HEK293T (cell line): Measurements from ENCODE around the gene NDRG3.
"Not testable (repeated sequence)": the region's sequence is repeated elsewhere in the genome, so short reads cannot be mapped to it uniquely, and the experiment has no call there.

Source experiments
- CTCF ChIA-PET: fragments of 350-600 bp; formaldehyde crosslinking; extraction: SDS; loops from one replicate; lab custom pipeline; 2021; ENCODE audit warnings: antibody characterized with exemption, inconsistent platforms; lab: Yijun Ruan, JAX
- POLR2A ChIA-PET: fragments of 350-600 bp; formaldehyde crosslinking; extraction: SDS; loops from one replicate; lab custom pipeline; 2020; ENCODE audit warnings: antibody characterized with exemption, inconsistent platforms; lab: Yijun Ruan, JAX
- DNase-seq: peaks from one replicate; pipeline ENCODE4 v3.0.0; 2012; ENCODE audit warnings: mixed read lengths; ENCODE audit errors: extremely low spot score
- ARNT ChIP-seq: fragments of 450-650 bp; IDR thresholded peaks from 2 replicates; pipeline ENCODE4 v1.6.1; 2017; ENCODE audit warnings: mild to moderate bottlenecking
- BHLHE40 ChIP-seq: fragments of 450-650 bp; IDR thresholded peaks from 2 replicates; pipeline ENCODE4 v1.6.1; 2016; ENCODE audit warnings: mild to moderate bottlenecking, moderate library complexity, borderline replicate concordance
- CTBP1 ChIP-seq: fragments of 450-650 bp; IDR thresholded peaks from 2 replicates; pipeline ENCODE4 v1.6.1; 2016; ENCODE audit warnings: borderline replicate concordance
- ELF4 ChIP-seq: fragments of 450-650 bp; IDR thresholded peaks from 2 replicates; pipeline ENCODE4 v1.6.1; 2017; ENCODE audit warnings: antibody characterized with exemption
- FOXA1 ChIP-seq: fragments of 450-650 bp; IDR thresholded peaks from 2 replicates; pipeline ENCODE4 v1.6.1; 2016; ENCODE audit warnings: mild to moderate bottlenecking
- FOXK2 ChIP-seq: fragments of 450-650 bp; IDR thresholded peaks from 2 replicates; pipeline ENCODE4 v1.6.1; 2016; ENCODE audit warnings: mild to moderate bottlenecking
- FOXM1 ChIP-seq: fragments of 450-650 bp; IDR thresholded peaks from 2 replicates; pipeline ENCODE4 v1.6.1; 2017; ENCODE audit warnings: mild to moderate bottlenecking, borderline replicate concordance
- HDGF ChIP-seq: fragments of 450-650 bp; IDR thresholded peaks from 2 replicates; pipeline ENCODE4 v1.6.1; 2017; ENCODE audit warnings: antibody characterized with exemption, borderline replicate concordance
- L3MBTL2 ChIP-seq: fragments of 450-650 bp; conservative IDR thresholded peaks from 2 replicates; pipeline ENCODE4 v1.6.1; 2016; ENCODE audit warnings: mild to moderate bottlenecking
- LEF1 ChIP-seq: fragments of 450-650 bp; IDR thresholded peaks from 2 replicates; pipeline ENCODE4 v1.6.1; 2017; ENCODE audit warnings: mild to moderate bottlenecking, borderline replicate concordance
- NFRKB ChIP-seq: fragments of 450-650 bp; IDR thresholded peaks from 2 replicates; pipeline ENCODE4 v1.6.1; 2016; ENCODE audit warnings: mild to moderate bottlenecking, moderate library complexity
- SP1 ChIP-seq: fragments of 450-650 bp; IDR thresholded peaks from 2 replicates; pipeline ENCODE4 v1.6.1; 2017
- SUZ12 ChIP-seq: fragments of 450-650 bp; IDR thresholded peaks from 2 replicates; pipeline ENCODE4 v1.6.1; 2016; ENCODE audit warnings: mild to moderate bottlenecking
- TARDBP ChIP-seq: fragments of 450-650 bp; IDR thresholded peaks from 2 replicates; pipeline ENCODE4 v1.6.1; 2016
- ZNF384 ChIP-seq: fragments of 450-650 bp; IDR thresholded peaks from 2 replicates; pipeline ENCODE4 v1.6.1; 2016
- TF ChIP-seq, protein P1 (sequence below): fragments of 450-650 bp; IDR thresholded peaks from 2 replicates; pipeline ENCODE4 v1.6.1; 2016

Gene NDRG3

DNA sequence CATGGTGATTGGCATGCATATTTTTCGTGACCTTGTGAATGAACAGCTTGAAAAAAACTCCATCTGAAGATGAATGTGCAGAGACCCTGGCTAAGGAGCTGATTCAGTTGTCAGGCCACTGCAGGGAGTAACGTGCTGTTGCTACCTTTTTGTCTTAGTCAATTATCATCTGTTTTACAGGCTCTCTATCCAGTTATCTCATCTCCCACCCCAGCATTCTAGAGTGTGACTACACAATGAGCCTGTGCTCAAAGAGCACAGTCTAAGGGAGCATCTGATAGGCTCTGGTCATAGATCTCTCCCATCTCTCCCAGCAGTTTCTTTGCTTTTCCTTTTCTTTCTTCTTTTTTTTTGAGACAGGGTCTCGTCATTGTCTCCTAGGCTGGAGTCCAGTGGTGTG, 45.5 kb downstream of the NDRG3 start:
- ChIA-PET CTCF (no interaction called here), POLR2A (no interaction called here)
- TF ChIP-seq SUZ12 (no peak), ZNF384 (no peak), L3MBTL2 (no peak), BHLHE40 (no peak), FOXM1 (no peak), HDGF (no peak), ELF4 (no peak), ARNT (no peak)
- TF ChIP-seq, protein P1, sequence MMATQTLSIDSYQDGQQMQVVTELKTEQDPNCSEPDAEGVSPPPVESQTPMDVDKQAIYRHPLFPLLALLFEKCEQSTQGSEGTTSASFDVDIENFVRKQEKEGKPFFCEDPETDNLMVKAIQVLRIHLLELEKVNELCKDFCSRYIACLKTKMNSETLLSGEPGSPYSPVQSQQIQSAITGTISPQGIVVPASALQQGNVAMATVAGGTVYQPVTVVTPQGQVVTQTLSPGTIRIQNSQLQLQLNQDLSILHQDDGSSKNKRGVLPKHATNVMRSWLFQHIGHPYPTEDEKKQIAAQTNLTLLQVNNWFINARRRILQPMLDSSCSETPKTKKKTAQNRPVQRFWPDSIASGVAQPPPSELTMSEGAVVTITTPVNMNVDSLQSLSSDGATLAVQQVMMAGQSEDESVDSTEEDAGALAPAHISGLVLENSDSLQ, result no peak
- no peak for DNase-seq

DNA sequence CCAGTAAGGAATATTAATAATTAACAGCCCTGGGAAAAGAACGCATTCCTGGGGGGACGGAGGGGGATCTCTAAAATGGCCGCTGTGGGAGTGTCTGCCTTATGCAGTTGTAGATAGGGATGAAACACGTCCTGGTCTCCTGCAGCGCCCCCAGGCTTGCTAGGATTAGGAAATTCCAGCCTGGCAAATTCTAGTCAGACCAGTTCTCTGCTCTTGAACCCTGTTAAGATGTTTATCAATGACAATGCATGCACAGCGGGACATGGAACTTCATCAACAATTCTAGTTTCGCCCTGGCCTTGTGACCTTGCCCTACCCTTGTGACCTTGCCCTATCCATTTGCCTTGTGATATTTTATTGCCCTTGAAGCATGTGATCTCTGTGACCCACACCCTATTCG, 50.4 kb downstream of the NDRG3 start:
- CTCF ChIA-PET, POLR2A ChIA-PET, DNase-seq: not testable (repeated sequence)

DNA sequence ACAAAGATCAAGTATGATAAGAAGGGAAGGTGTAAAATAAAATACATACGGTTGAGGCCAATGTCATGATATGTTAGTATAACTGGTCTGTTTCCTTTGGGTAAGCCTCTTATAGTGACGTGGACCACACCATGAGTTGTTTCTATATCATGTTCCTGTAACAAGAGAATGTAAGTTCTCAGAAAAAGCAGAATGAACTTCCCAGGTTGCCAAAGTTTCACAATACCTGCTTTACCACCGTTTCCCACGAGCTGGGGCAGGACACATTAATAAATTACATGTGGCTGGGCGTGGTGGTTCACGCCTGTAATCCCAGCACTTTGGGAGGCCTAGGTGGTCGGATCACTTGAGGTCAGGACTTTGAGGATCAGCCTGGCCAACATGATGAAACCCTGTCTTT, 57.3 kb downstream of the NDRG3 start:
- TF ChIP-seq TARDBP, result no peak
- no peak for TF ChIP-seq ZNF384
- TF ChIP-seq SP1, result no peak
- TF ChIP-seq FOXM1, result no peak
- TF ChIP-seq L3MBTL2, result no peak
- no peak for DNase-seq
- ChIA-PET POLR2A (no interaction called here), CTCF (no interaction called here)

DNA sequence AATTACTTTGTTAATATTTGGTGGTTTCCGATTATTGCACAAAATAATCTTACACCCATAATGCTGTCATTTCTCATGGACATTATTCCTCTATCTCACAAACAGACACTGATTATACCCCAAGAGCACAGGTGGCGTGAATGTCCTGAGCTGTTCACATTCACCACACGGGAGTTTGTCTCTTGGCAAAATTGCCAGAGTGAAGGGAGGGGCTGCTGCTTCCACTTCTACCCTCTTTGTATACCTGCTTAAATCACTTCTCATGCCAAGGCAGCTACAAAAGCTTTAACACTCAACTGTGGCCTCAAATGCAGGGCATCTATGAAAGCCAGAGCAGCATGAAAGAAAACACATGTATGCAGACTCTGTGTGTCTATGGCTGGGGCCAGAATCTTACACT, 58.0 kb downstream of the NDRG3 start:
- CTCF ChIA-PET, result no interaction called here
- POLR2A ChIA-PET, result no interaction called here
- TF ChIP-seq FOXA1 (no peak), ZNF384 (no peak), SUZ12 (no peak), L3MBTL2 (no peak)
- DNase-seq, result no peak

DNA sequence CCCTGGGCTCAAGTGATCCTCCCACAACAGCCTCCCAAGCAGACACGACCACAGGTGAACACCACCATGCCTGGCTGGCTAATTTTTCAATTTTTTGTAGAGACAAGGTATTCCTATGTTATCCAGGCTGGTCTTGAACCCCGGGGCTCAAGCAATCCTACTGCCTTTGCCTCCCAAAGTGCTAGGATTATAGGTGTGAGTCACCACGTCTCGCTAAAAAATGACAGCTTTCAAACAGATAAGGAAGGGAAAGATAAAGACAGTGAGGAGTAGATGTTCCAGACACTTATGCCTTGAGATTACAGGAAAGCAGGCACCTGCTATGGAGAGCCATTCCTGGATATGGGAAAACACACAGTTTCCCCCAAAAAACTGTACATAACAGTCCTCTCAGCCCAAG, 58.9 kb downstream of the NDRG3 start:
- DNase-seq, result no peak
- POLR2A ChIA-PET, result no interaction called here
- CTCF ChIA-PET, result no interaction called here
- TF ChIP-seq ARNT (no peak), L3MBTL2 (no peak), FOXM1 (no peak), ELF4 (no peak), NFRKB (no peak), TARDBP (no peak), ZNF384 (no peak), FOXA1 (no peak)

DNA sequence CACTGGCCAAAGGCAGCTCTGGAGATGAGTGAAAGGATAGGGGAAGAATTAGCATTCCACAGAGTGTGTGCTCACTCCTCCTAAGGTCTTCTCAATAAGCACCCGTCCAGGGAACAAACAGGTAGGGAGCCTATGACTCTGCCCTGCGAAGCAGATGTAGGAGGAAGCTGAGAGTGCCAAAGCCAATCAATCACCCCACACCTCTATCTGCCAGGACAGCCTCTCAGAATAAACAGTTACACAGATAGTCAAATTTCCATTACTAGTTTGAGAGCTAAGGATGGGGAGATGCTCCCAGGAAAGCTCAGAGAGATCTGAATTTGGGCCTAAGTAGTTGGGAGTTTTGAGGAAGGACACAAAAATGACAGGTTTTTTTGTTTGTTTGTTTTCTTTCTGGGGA, 59.4 kb downstream of the NDRG3 start:
- CTCF ChIA-PET, result no interaction called here
- DNase-seq, result no peak
- POLR2A ChIA-PET, result no interaction called here

DNA sequence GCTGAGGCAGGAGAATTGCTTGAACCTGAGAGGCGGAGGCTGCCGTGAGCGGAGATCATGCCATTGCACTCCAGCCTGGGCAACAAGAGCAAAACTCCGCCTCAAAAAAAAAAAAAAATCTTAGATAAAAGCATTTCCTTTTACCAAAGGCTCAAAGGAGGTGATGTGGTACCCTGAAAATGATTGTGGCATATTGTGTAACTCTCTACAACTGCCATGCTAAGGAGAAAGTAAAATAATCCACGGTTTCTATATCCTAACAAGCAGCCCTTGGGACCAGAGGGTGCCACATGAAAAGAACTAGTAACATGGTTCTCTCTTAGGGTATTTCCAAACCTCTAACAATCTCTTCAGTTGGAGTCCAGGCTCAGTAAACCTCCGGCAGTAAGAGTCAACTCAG, 61.1 kb downstream of the NDRG3 start:
- DNase-seq, result no peak
- ChIA-PET POLR2A (no interaction called here), CTCF (no interaction called here)
- TF ChIP-seq LEF1 (no peak), TARDBP (no peak), FOXA1 (no peak), HDGF (no peak), ELF4 (no peak), NFRKB (no peak), BHLHE40 (no peak), ZNF384 (no peak), FOXK2 (no peak), FOXM1 (no peak), CTBP1 (no peak), L3MBTL2 (no peak), ARNT (no peak)
- TF ChIP-seq, protein P1, result no peak

More for the DNA sequence above, 59.4 kb downstream of the NDRG3 start:
- TF ChIP-seq NFRKB (no peak), HDGF (no peak), L3MBTL2 (no peak), TARDBP (no peak), FOXA1 (no peak), FOXM1 (no peak), ZNF384 (no peak), FOXK2 (no peak), BHLHE40 (no peak), SP1 (no peak), CTBP1 (no peak), ARNT (no peak), SUZ12 (no peak), LEF1 (no peak), ELF4 (no peak)
- TF ChIP-seq, protein P1, result no peak
